IPS-NIHi11 (cell line): ENCODE data around the gene GPATCH4.
"Not testable (repeated sequence)": the region's sequence is repeated elsewhere in the genome, so short reads cannot be mapped to it uniquely, and the experiment has no call there.

Source experiments
- DNase-seq: peaks from one replicate; pipeline ENCODE4 v3.0.0; 2012; ENCODE audit warnings: mixed read lengths, low spot score

The GPATCH4 gene

GRCh38 chr1:156574039-156574633 is 27.1 kb downstream of the GPATCH4 start:
- no peak for DNase-seq

- no peak for DNase-seq
These were observed 28.6 kb downstream of the GPATCH4 start for GRCh38 chr1:156572663-156573018.

GRCh38 chr1:156571919-156572662 is 29.2 kb downstream of the GPATCH4 start, which contains the start of gene IQGAP3:
TSS of gene IQGAP3 (minus strand) at chr1:156572565. CDS start at chr1:156572529, 36 bp downstream.
- DNase-seq = peak; percentile 97

- DNase-seq = no peak
These were observed 29.9 kb downstream of the GPATCH4 start for GRCh38 chr1:156571261-156571852.

- DNase-seq = no peak
These were observed 34.8 kb downstream of the GPATCH4 start for GRCh38 chr1:156566436-156566835.

GRCh38 chr1:156565519-156565918 is 35.8 kb downstream of the GPATCH4 start:
- no peak for DNase-seq

- DNase-seq = no peak
These were observed 40.6 kb downstream of the GPATCH4 start for GRCh38 chr1:156560585-156561163.

- no peak for DNase-seq
These were observed 41.4 kb downstream of the GPATCH4 start for GRCh38 chr1:156559797-156560385.

- DNase-seq = no peak
These were observed 42.0 kb downstream of the GPATCH4 start for GRCh38 chr1:156559086-156559796.

GRCh38 chr1:156556354-156556753 is 44.9 kb downstream of the GPATCH4 start:
- no peak for DNase-seq

GRCh38 chr1:156555715-156556114 is 45.6 kb downstream of the GPATCH4 start:
- no peak for DNase-seq

- no peak for DNase-seq
These were observed 46.3 kb downstream of the GPATCH4 start for GRCh38 chr1:156554971-156555370.

GRCh38 chr1:156553860-156554485 is 47.3 kb downstream of the GPATCH4 start:
- no peak for DNase-seq

- not testable (repeated sequence) for DNase-seq
These were observed 48.3 kb downstream of the GPATCH4 start for GRCh38 chr1:156552937-156553336.

GRCh38 chr1:156552518-156552917 is 48.8 kb downstream of the GPATCH4 start:
- no peak for DNase-seq

GRCh38 chr1:156551869-156552268 is 49.4 kb downstream of the GPATCH4 start:
- no peak for DNase-seq

GRCh38 chr1:156551066-156551643 is 50.1 kb downstream of the GPATCH4 start:
- no peak for DNase-seq

- DNase-seq = no peak
These were observed 50.9 kb downstream of the GPATCH4 start for GRCh38 chr1:156550346-156550745.

GRCh38 chr1:156549831-156550230 is 51.4 kb downstream of the GPATCH4 start:
- DNase-seq = no peak

- no peak for DNase-seq
These were observed 51.9 kb downstream of the GPATCH4 start for GRCh38 chr1:156549390-156549789.

GRCh38 chr1:156547982-156548381 is 53.3 kb downstream of the GPATCH4 start:
- DNase-seq = no peak
